ENCODE results near the gene ITPK1.

Gene ITPK1

DNA sequence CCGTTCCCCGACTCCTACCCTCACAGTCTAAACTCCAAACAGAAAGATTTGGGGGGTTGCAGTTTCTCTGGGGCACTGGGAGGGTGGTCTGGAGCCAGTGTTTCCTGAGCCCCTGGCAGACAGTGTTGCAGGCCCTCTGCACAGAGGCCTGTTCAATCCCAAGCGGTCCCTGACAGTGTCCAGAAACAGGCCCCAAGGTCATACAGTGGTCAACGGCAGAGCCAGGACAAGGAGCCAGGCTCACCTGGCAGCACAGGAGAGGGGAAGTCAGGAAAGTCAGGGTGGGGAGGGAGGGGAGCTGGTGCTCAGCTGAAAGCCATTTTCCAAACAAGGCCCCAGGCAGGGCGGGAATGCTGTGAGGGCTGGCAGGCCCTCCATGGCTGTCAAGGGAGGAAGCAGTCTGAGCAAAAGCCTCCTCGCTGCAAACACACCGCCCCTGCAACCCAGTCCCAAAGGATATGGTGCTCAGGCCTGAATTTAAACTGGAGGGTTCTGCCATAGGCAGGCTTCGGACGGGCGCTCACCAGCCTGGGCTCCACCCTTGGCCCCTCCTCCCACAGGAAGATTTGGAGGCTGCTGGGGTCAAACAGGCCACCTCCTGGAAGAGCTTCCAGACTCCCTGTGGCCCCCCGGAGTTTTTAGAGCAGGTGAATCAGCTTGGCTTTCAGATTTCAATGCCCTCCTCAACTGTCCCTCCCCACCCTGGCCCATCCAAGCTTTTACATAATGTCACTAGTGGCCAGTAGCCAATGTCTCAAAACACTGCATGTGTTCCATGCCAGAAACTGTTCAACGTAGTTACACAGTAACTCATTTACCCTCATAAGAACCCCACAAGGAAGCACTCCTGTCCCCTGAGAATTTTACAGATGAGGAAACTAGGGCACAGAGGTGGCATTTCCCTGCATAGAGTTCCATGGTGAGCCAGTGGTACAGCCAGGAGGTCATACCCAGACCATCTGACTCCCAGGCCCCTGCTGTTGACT, 151.3 kb downstream of the ITPK1 start:
- TF ChIP-seq EZH2 (IDR thresholded peaks at IDR 0.05), result no peak
- H3K9me3 ChIP-seq (ENCODE audit: low read depth, low read length), result no peaks in the 10 kb centered on the region

DNA sequence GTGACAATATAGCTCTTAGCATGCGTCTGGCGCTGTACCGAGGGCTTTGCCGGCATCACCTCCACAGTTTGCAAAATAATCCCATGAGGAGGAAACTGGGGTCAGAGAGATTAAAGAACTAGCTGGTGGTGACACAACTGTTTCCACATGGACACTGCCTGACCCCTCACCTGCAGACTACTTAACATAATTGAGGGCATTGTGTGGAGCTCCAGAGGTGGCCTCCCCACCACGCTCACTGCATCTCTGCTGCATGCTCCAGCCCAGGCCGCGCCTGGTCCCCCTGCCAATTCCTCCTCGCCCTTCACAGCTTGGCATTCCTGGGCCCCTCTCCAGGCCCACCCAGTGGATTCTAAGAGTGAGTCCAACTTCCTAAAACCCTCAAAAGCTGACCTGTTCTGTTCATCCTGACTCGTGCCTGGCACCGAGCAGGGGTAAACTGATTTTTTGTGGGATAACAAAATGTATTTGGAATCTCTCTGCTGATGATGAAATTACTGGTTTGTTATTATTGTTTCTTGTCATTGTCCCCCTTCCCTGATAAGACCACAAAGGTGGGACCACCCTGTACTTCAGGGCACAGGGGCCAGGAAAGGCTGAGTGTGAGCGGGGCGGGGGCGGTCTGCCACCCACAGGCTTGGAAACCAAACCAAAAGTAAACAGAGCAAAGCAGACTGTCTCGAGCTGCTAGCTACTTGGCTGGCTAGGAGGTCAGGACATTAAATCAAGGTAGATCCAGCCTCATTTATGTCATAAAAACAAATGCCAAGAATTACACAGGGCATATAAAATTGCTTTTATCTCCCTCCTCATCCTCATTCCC, 152.2 kb downstream of the ITPK1 start:
- H3K4me3 ChIP-seq, result no peak overlapping the region
- H3K9ac ChIP-seq (ENCODE audit: insufficient read length), result no peak overlapping the region
- TF ChIP-seq EZH2 (IDR thresholded peaks at IDR 0.05) (no peak), POLR2AphosphoS5 (IDR thresholded peaks at IDR 0.05; ENCODE audit: borderline replicate concordance, low read depth, low read length) (no peak), FOXP2 (optimal IDR thresholded peaks at IDR 0.05; ENCODE audit: control extremely low read depth, extremely low read length, insufficient read depth) (no peak)
- no peaks in the 10 kb centered on the region for H3K9me3 ChIP-seq (ENCODE audit: low read depth, low read length)
- no peak overlapping the region for H3K27ac ChIP-seq
- H3K36me3 ChIP-seq (ENCODE audit: insufficient read depth, low read length), result peaks cover 2% of the 10 kb centered on the region; the same call in 1 of the 2 replicates
- DNase-seq (ENCODE audit: low read depth, low spot score), result no peak

More for the DNA sequence above, 151.3 kb downstream of the ITPK1 start:
- no peak overlapping the region for H3K27ac ChIP-seq
- no peak overlapping the region for H3K9ac ChIP-seq (ENCODE audit: insufficient read length)
- H3K4me3 ChIP-seq, result no peak overlapping the region
- no peak for DNase-seq (ENCODE audit: low read depth, low spot score)
- no peaks in the 10 kb centered on the region; the same call in 1 of the 2 replicates for H3K36me3 ChIP-seq (ENCODE audit: insufficient read depth, low read length)

DNA sequence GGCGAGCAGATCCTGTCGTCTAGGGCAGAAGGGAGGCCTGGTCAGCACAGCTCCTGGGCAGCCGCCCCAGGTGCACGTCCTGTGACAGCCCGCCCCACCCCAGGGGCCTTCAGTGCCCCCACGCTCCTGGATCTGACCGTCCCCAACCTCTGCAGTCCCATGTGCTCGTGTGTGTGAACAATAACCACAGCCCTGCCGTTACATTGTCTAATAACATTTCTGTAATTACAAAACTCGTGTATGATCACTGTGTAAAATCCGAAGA, 153.0 kb downstream of the ITPK1 start:
- TF ChIP-seq POLR2AphosphoS5 (IDR thresholded peaks at IDR 0.05; ENCODE audit: borderline replicate concordance, low read depth, low read length), result no peak
- no peak for TF ChIP-seq EZH2 (IDR thresholded peaks at IDR 0.05)
- TF ChIP-seq FOXP2 (optimal IDR thresholded peaks at IDR 0.05; ENCODE audit: control extremely low read depth, extremely low read length, insufficient read depth), result no peak
- DNase-seq (ENCODE audit: low read depth, low spot score), result no peak
- Histone ChIP-seq H3K36me3 (ENCODE audit: insufficient read depth, low read length) (peaks cover 8% of the 10 kb centered on the region; the same call in 1 of the 2 replicates), H3K9ac (ENCODE audit: insufficient read length) (no peak overlapping the region), H3K9me3 (ENCODE audit: low read depth, low read length) (no peaks in the 10 kb centered on the region), H3K27ac (no peak overlapping the region), H3K4me3 (no peak overlapping the region)

DNA sequence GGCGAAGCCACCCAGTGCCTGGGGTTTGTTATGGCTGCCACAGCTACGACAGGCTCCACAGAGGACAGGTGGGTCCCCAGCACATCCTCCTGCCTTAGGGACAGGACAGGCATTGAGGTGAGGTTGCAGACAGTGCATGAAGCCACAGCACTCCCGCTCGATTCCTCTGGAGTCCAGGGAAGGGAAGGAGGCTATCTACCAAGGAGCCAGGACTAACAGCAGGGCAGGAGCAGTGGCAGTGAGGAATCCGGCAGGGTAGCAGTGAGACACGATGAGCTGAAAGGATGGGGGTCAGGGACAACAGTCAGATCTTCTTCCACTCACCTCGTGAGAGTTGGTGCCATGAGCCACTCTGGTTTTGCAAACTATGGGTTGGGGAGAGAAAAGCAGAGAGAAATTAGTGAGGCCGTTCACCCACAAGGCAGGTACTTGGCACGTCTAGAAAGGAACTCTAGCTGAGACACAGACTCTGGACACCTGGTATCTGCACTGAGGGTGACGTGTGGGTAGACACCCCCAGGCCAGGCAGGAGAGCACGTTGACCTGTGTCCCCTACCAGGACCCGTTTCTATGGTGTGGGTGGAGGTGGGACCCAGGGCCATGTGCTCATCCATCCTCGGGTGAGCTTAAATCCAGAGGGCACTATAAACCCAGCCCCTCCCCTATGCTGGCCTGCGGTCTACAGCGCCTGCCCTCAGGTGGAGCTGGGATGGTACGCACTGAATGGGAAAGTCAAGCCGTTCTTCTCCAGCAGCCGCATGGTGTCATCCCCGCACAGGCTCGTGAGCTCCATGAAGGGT, 153.5 kb downstream of the ITPK1 start:
- Histone ChIP-seq H3K27ac (no peak overlapping the region), H3K9ac (ENCODE audit: insufficient read length) (no peak overlapping the region)

DNA sequence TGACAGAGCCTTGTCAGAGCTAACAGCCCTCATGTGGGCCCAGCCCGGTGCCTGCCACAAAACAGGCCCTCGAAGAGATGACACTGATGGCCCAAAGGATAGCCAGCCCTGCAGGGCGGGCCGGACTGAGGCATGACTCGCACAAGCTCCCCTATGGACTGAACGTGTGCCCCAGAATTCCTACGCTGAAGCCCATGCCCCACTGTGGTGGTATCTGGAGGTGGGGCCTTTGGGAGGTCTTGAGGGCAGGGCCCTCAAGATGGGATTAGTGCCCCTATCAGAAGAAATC, 154.2 kb downstream of the ITPK1 start:
- no peak for DNase-seq (ENCODE audit: low read depth, low spot score)
- TF ChIP-seq EZH2 (IDR thresholded peaks at IDR 0.05) (no peak), FOXP2 (optimal IDR thresholded peaks at IDR 0.05; ENCODE audit: control extremely low read depth, extremely low read length, insufficient read depth) (no peak), POLR2AphosphoS5 (IDR thresholded peaks at IDR 0.05; ENCODE audit: borderline replicate concordance, low read depth, low read length) (no peak)
- Histone ChIP-seq H3K36me3 (ENCODE audit: insufficient read depth, low read length) (peaks cover 8% of the 10 kb centered on the region; the same call in 1 of the 2 replicates), H3K27ac (no peak overlapping the region), H3K9ac (ENCODE audit: insufficient read length) (no peak overlapping the region), H3K4me3 (no peak overlapping the region), H3K9me3 (ENCODE audit: low read depth, low read length) (no peaks in the 10 kb centered on the region)

More for the DNA sequence above, 153.5 kb downstream of the ITPK1 start:
- Histone ChIP-seq H3K9me3 (ENCODE audit: low read depth, low read length) (no peaks in the 10 kb centered on the region), H3K4me3 (no peak overlapping the region), H3K36me3 (ENCODE audit: insufficient read depth, low read length) (peaks cover 8% of the 10 kb centered on the region; the same call in 1 of the 2 replicates)
- TF ChIP-seq EZH2 (IDR thresholded peaks at IDR 0.05), result no peak
- no peak for TF ChIP-seq FOXP2 (optimal IDR thresholded peaks at IDR 0.05; ENCODE audit: control extremely low read depth, extremely low read length, insufficient read depth)
- no peak for TF ChIP-seq POLR2AphosphoS5 (IDR thresholded peaks at IDR 0.05; ENCODE audit: borderline replicate concordance, low read depth, low read length)
- no peak for DNase-seq (ENCODE audit: low read depth, low spot score)

DNA sequence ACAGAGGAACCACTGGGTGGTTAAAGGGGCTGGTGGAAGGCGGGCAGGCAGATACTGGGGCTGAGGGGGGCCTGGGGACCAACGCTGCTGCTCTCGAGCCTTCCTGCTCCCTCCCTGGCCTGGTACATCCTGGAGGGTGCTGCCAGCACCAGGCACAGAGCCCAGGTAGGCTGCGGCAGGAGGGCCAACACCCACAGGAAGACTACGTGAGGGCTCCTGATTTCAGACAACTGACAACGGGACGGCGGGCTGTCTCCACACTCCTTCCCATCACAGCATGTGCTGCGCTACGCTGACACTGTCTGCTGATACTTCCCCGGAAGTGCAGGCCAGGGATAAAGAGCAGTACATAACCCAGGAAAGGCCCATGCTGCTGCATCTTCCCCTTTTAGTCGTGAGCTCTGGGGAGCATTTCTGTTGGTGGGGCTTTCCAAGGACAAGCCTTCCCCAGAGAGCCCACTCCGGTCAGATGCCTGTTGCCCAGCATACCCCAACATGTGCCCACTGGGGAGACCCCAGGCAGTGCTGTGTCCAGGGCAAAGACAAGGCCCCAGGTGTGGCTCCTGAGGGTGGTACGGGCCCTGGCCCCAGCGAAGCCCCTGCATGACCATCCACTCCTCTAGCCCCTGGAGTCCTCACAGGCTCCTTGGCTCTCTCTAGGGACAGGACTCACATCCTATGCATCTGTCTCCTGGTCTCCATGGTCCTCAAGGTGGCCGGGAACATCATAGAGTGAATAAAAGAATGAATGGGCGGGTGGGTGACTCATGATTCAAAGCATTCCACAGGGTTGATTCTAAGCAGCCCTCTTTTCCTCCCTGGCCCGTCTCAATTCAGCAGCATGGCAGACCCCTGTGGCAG, 154.8 kb downstream of the ITPK1 start:
- H3K4me3 ChIP-seq, result no peak overlapping the region
- peaks cover 8% of the 10 kb centered on the region; the same call in 1 of the 2 replicates for H3K36me3 ChIP-seq (ENCODE audit: insufficient read depth, low read length)

More for the DNA sequence above, 154.8 kb downstream of the ITPK1 start:
- no peak for TF ChIP-seq FOXP2 (optimal IDR thresholded peaks at IDR 0.05; ENCODE audit: control extremely low read depth, extremely low read length, insufficient read depth)
- no peak for TF ChIP-seq EZH2 (IDR thresholded peaks at IDR 0.05)
- TF ChIP-seq POLR2AphosphoS5 (IDR thresholded peaks at IDR 0.05; ENCODE audit: borderline replicate concordance, low read depth, low read length), result no peak
- Histone ChIP-seq H3K27ac (no peak overlapping the region), H3K9me3 (ENCODE audit: low read depth, low read length) (no peaks in the 10 kb centered on the region), H3K9ac (ENCODE audit: insufficient read length) (no peak overlapping the region)
- DNase-seq (ENCODE audit: low read depth, low spot score), result no peak

All from SK-N-MC (cell line).